ENCODE measurements around the gene PRKAR2B.
"Not testable (repeated sequence)": the region's sequence is repeated elsewhere in the genome, so short reads cannot be mapped to it uniquely, and the experiment has no call there.

PRKAR2B gene

GRCh38 chr7:107076781-107077698 lies 32.5 kb downstream of the PRKAR2B start:
- no peak overlapping the region for H3K4me3 ChIP-seq (ENCODE audit: low read depth, low read length)

- no peak overlapping the region for H3K4me3 ChIP-seq (ENCODE audit: low read depth, low read length)
Measured at GRCh38 chr7:107077699-107078516, 33.4 kb downstream of the PRKAR2B start.

- no peak overlapping the region for H3K4me3 ChIP-seq (ENCODE audit: low read depth, low read length)
Measured at GRCh38 chr7:107078517-107078966, 34.0 kb downstream of the PRKAR2B start.

GRCh38 chr7:107079212-107079940 lies 34.9 kb downstream of the PRKAR2B start:
- no peak overlapping the region for H3K4me3 ChIP-seq (ENCODE audit: low read depth, low read length)

GRCh38 chr7:107080099-107080505 lies 35.6 kb downstream of the PRKAR2B start:
- H3K4me3 ChIP-seq (ENCODE audit: low read depth, low read length) = no peak overlapping the region

- no peak overlapping the region for H3K4me3 ChIP-seq (ENCODE audit: low read depth, low read length)
Measured at GRCh38 chr7:107080533-107080932, 36.0 kb downstream of the PRKAR2B start.

- no peak overlapping the region for H3K4me3 ChIP-seq (ENCODE audit: low read depth, low read length)
Measured at GRCh38 chr7:107085180-107085579, 40.7 kb downstream of the PRKAR2B start.

GRCh38 chr7:107089627-107090026 lies 45.1 kb downstream of the PRKAR2B start:
- no peak overlapping the region for H3K4me3 ChIP-seq (ENCODE audit: low read depth, low read length)

GRCh38 chr7:107090457-107090856 lies 46.0 kb downstream of the PRKAR2B start:
- H3K4me3 ChIP-seq (ENCODE audit: low read depth, low read length) = no peak overlapping the region

- H3K4me3 ChIP-seq (ENCODE audit: low read depth, low read length) = no peak overlapping the region
Measured at GRCh38 chr7:107091306-107091705, 46.8 kb downstream of the PRKAR2B start.

- H3K4me3 ChIP-seq (ENCODE audit: low read depth, low read length) = not testable (repeated sequence)
Measured at GRCh38 chr7:107093671-107094070, 49.2 kb downstream of the PRKAR2B start.

GRCh38 chr7:107099154-107099553 lies 54.6 kb downstream of the PRKAR2B start:
- H3K4me3 ChIP-seq (ENCODE audit: low read depth, low read length) = not testable (repeated sequence)

GRCh38 chr7:107100824-107101223 lies 56.3 kb downstream of the PRKAR2B start:
- no peak overlapping the region for H3K4me3 ChIP-seq (ENCODE audit: low read depth, low read length)

- H3K4me3 ChIP-seq (ENCODE audit: low read depth, low read length) = no peak overlapping the region
Measured at GRCh38 chr7:107103369-107103768, 58.9 kb downstream of the PRKAR2B start.

GRCh38 chr7:107104801-107105200 lies 60.3 kb downstream of the PRKAR2B start:
- H3K4me3 ChIP-seq (ENCODE audit: low read depth, low read length) = no peak overlapping the region

GRCh38 chr7:107105591-107106245 lies 61.2 kb downstream of the PRKAR2B start:
- no peak overlapping the region for H3K4me3 ChIP-seq (ENCODE audit: low read depth, low read length)

GRCh38 chr7:107108793-107109371 lies 64.4 kb downstream of the PRKAR2B start:
- no peak overlapping the region for H3K4me3 ChIP-seq (ENCODE audit: low read depth, low read length)

- no peak overlapping the region for H3K4me3 ChIP-seq (ENCODE audit: low read depth, low read length)
Measured at GRCh38 chr7:107109955-107110354, 65.5 kb downstream of the PRKAR2B start.

- H3K4me3 ChIP-seq (ENCODE audit: low read depth, low read length) = no peak overlapping the region
Measured at GRCh38 chr7:107111196-107111595, 66.7 kb downstream of the PRKAR2B start.

- no peak overlapping the region for H3K4me3 ChIP-seq (ENCODE audit: low read depth, low read length)
Measured at GRCh38 chr7:107113866-107114265, 69.4 kb downstream of the PRKAR2B start.

Data from iPS-11a (cell line).